DND-41 (cell line): ENCODE data around the gene STXBP4.

Experiments used
- ATAC-seq: fragments of 200-7000 bp; cut with Tn5 transposase; 3 replicates; pipeline ENCODE4 v1.9.1; 2021; ENCODE audit warnings: low read depth; ENCODE audit not compliant: insufficient read depth
- DNase-seq: peaks from one replicate; pipeline ENCODE4 v3.0.0-alpha.2; 2020
- H2AFZ ChIP-seq: 2 replicates; pipeline ENCODE4 v1.6.0; 2012; ENCODE audit warnings: low read depth, low read length
- H3K27ac ChIP-seq: 2 replicates; pipeline ENCODE4 v1.5.1; 2012; ENCODE audit warnings: low read length, inconsistent platforms
- H3K27me3 ChIP-seq: fragments of 200-600 bp; sonication (generic); 2 replicates; pipeline ENCODE4 v1.6.0; 2012; ENCODE audit warnings: low read length, mild to moderate bottlenecking, inconsistent platforms; ENCODE audit not compliant: insufficient read depth, poor library complexity
- H3K36me3 ChIP-seq: 2 replicates; pipeline ENCODE4 v1.5.1; 2012; ENCODE audit warnings: low read length, inconsistent platforms; ENCODE audit not compliant: insufficient read depth
- H3K4me1 ChIP-seq: 2 replicates; pipeline ENCODE4 v1.5.1; 2012; ENCODE audit warnings: mild to moderate bottlenecking, low read length; ENCODE audit not compliant: insufficient read depth
- H3K4me2 ChIP-seq: 2 replicates; pipeline ENCODE4 v1.6.0; 2012; ENCODE audit warnings: mild to moderate bottlenecking, moderate library complexity, low read length, inconsistent platforms; ENCODE audit not compliant: insufficient read depth
- H3K4me3 ChIP-seq, 2 experiments: fragments of 200-600 bp in 1 of 2; shearing (Covaris generic) in 1 of 2; 2 replicates each; pipeline ENCODE4 v1.5.1; 2012 to 2016; ENCODE audit warnings: inconsistent platforms in 2 of 2, low read length in 2 of 2, mild to moderate bottlenecking in 2 of 2, low read depth in 1 of 2, moderate library complexity in 1 of 2
- H3K79me2 ChIP-seq: 2 replicates; pipeline ENCODE4 v1.6.0; 2012; ENCODE audit warnings: low read length, inconsistent platforms; ENCODE audit not compliant: insufficient read depth
- H3K9ac ChIP-seq: 2 replicates; pipeline ENCODE4 v1.6.0; 2012; ENCODE audit warnings: low read depth, mild to moderate bottlenecking, inconsistent platforms, low read length, moderate library complexity
- H3K9me3 ChIP-seq: 2 replicates; pipeline ENCODE4 v1.5.1; 2012; ENCODE audit warnings: low read length, moderate library complexity, mild to moderate bottlenecking, inconsistent platforms; ENCODE audit not compliant: insufficient read depth, severe bottlenecking
- H4K20me1 ChIP-seq: 2 replicates; pipeline ENCODE4 v1.6.0; 2012; ENCODE audit warnings: low read length; ENCODE audit not compliant: insufficient read depth
- CTCF ChIP-seq: IDR thresholded peaks from 2 replicates; pipeline ENCODE4 v1.5.1; 2012; ENCODE audit warnings: borderline replicate concordance, low read length, moderate library complexity, mild to moderate bottlenecking; ENCODE audit not compliant: poor library complexity, severe bottlenecking; ENCODE audit errors: extremely low read depth
- EZH2 ChIP-seq: IDR thresholded peaks from 3 replicates; pipeline ENCODE4 v1.6.1; 2012; ENCODE audit warnings: borderline replicate concordance, low read depth, mild to moderate bottlenecking, moderate library complexity, low read length, inconsistent platforms; ENCODE audit not compliant: severe bottlenecking

STXBP4 gene

GRCh38 chr17:55067697-55068439 lies 99.3 kb downstream of the STXBP4 start:
- no peak for TF ChIP-seq CTCF
- no peak for TF ChIP-seq EZH2
- H4K20me1 ChIP-seq = no peaks in the 10 kb centered on the region
- H3K27me3 ChIP-seq = no peaks in the 10 kb centered on the region
- H3K36me3 ChIP-seq = no peaks in the 10 kb centered on the region
- DNase-seq (no peak), ATAC-seq (no peak)
- no peak overlapping the region for H3K4me2 ChIP-seq
- H3K4me3 ChIP-seq = no peak overlapping the region
- H3K9me3 ChIP-seq = no peaks in the 10 kb centered on the region
- H3K79me2 ChIP-seq = no peaks in the 10 kb centered on the region
- no peak overlapping the region for H3K27ac ChIP-seq
- H3K9ac ChIP-seq = no peak overlapping the region
- H3K4me1 ChIP-seq = no peaks in the 10 kb centered on the region
- H2AFZ ChIP-seq = no peak overlapping the region

- no peak overlapping the region for H3K4me2 ChIP-seq
These were observed 100.6 kb downstream of the STXBP4 start for GRCh38 chr17:55068862-55069811.

GRCh38 chr17:55069983-55070529 lies 101.5 kb downstream of the STXBP4 start:
- Histone ChIP-seq H3K4me3 (no peak overlapping the region), H3K79me2 (no peaks in the 10 kb centered on the region)

More at GRCh38 chr17:55068862-55069811, 100.6 kb downstream of the STXBP4 start:
- TF ChIP-seq EZH2 (no peak), CTCF (no peak)
- H3K4me3 ChIP-seq = no peak overlapping the region
- H3K4me1 ChIP-seq = no peaks in the 10 kb centered on the region
- DNase-seq (no peak), ATAC-seq (no peak)
- H3K27ac ChIP-seq = no peak overlapping the region
- H3K9me3 ChIP-seq = no peaks in the 10 kb centered on the region
- H2AFZ ChIP-seq = no peak overlapping the region
- no peaks in the 10 kb centered on the region for H4K20me1 ChIP-seq
- no peaks in the 10 kb centered on the region for H3K27me3 ChIP-seq
- H3K9ac ChIP-seq = no peak overlapping the region
- no peaks in the 10 kb centered on the region for H3K79me2 ChIP-seq
- H3K36me3 ChIP-seq = peaks cover 3% of the 10 kb centered on the region; the same call in 1 of the 2 replicates

More at GRCh38 chr17:55069983-55070529, 101.5 kb downstream of the STXBP4 start:
- no peak overlapping the region for H3K4me2 ChIP-seq
- H3K9me3 ChIP-seq = no peaks in the 10 kb centered on the region
- ATAC-seq (no peak), DNase-seq (no peak)
- H2AFZ ChIP-seq = no peak overlapping the region
- H3K27me3 ChIP-seq = no peaks in the 10 kb centered on the region
- no peaks in the 10 kb centered on the region for H4K20me1 ChIP-seq
- no peaks in the 10 kb centered on the region for H3K4me1 ChIP-seq
- TF ChIP-seq EZH2 (no peak), CTCF (no peak)
- H3K27ac ChIP-seq = no peak overlapping the region
- H3K9ac ChIP-seq = no peak overlapping the region
- peaks cover 3% of the 10 kb centered on the region; the same call in 1 of the 2 replicates for H3K36me3 ChIP-seq
